SU-DHL-6 (cell line): ENCODE results near the gene IFIT2.

ENCODE experiments used
- H2AFZ ChIP-seq: fragments of 200-600 bp; sonication (generic); 2 replicates; pipeline ENCODE4 v1.6.1; 2014; ENCODE audit warnings: low read depth, mild to moderate bottlenecking, moderate library complexity, mixed read lengths, antibody characterized with exemption, low read length; ENCODE audit not compliant: severe bottlenecking
- H3F3A ChIP-seq: fragments of 200-600 bp; shearing (Covaris generic); 2 replicates; pipeline ENCODE4 v1.6.0; 2016; ENCODE audit warnings: antibody characterized with exemption, mild to moderate bottlenecking; ENCODE audit not compliant: insufficient read depth
- H3K27ac ChIP-seq: fragments of 200-600 bp; sonication (generic); 2 replicates; pipeline ENCODE4 v1.5.1; 2016; ENCODE audit warnings: low read depth, mild to moderate bottlenecking, low read length, moderate library complexity, mixed read lengths
- H3K27me3 ChIP-seq: fragments of 200-600 bp; sonication (generic), shearing (Covaris generic); 2 replicates; pipeline ENCODE4 v1.6.0; 2014; ENCODE audit warnings: mild to moderate bottlenecking, low read length
- H3K36me3 ChIP-seq: fragments of 200-600 bp; sonication (generic); 2 replicates; pipeline ENCODE4 v1.6.1; 2014; ENCODE audit warnings: mild to moderate bottlenecking, low read length, mixed read lengths
- H3K4me2 ChIP-seq: fragments of 300-600, 200-600 bp; shearing (Covaris generic), sonication (generic); 2 replicates; pipeline ENCODE4 v1.6.0; 2014; ENCODE audit warnings: low read length, low read depth, mild to moderate bottlenecking; ENCODE audit not compliant: poor library complexity, severe bottlenecking
- H3K4me3 ChIP-seq: fragments of 200-600 bp; sonication (generic); 2 replicates; pipeline ENCODE4 v1.5.1; 2014; ENCODE audit warnings: antibody characterized with exemption, low read length, mild to moderate bottlenecking, mixed read lengths; ENCODE audit not compliant: insufficient read depth, poor library complexity, severe bottlenecking
- H3K79me2 ChIP-seq: fragments of 200-600 bp; sonication (generic); 2 replicates; pipeline ENCODE4 v1.6.1; 2014; ENCODE audit warnings: mild to moderate bottlenecking, low read length, moderate library complexity; ENCODE audit not compliant: insufficient read depth
- H3K9ac ChIP-seq: fragments of 200-600 bp; sonication (generic); 2 replicates; pipeline ENCODE4 v1.7.0; 2014; ENCODE audit warnings: mild to moderate bottlenecking, low read length
- H3K9me2 ChIP-seq: fragments of 200-600 bp; sonication (generic); replicated peaks from 2 replicates; pipeline ENCODE4 v1.6.1; 2014; ENCODE audit warnings: low read length; ENCODE audit not compliant: insufficient read depth
- H3K9me3 ChIP-seq: fragments of 200-600 bp; sonication (generic); 2 replicates; pipeline ENCODE4 v1.6.1; 2014; ENCODE audit warnings: low read length, mixed read lengths; ENCODE audit not compliant: insufficient read depth
- H4K20me1 ChIP-seq: fragments of 200-600 bp; sonication (generic); 2 replicates; pipeline ENCODE4 v1.6.1; 2014; ENCODE audit warnings: low read depth, mild to moderate bottlenecking, antibody characterized with exemption, low read length, moderate library complexity, mixed read lengths
- EZH2phosphoT487 ChIP-seq: fragments of 200-600 bp; sonication (generic), shearing (Covaris generic); conservative IDR thresholded peaks from 2 replicates; pipeline ENCODE4 v1.6.1; 2018; ENCODE audit warnings: mild to moderate bottlenecking, antibody characterized with exemption, low read length, moderate library complexity, mixed read lengths
- TF ChIP-seq, protein P1 (sequence below): fragments of 200-600 bp; sonication (generic); IDR thresholded peaks from one replicate; pipeline ENCODE4 v1.5.1; 2017; ENCODE audit warnings: antibody characterized with exemption, mild to moderate bottlenecking, low read length, moderate library complexity; ENCODE audit not compliant: insufficient read depth, poor library complexity, severe bottlenecking

Gene IFIT2

GRCh38 chr10:89255793-89256192, 46.1 kb upstream of the IFIT2 start:
- H3K9me2 ChIP-seq, result no peaks in the 10 kb centered on the region

DNA sequence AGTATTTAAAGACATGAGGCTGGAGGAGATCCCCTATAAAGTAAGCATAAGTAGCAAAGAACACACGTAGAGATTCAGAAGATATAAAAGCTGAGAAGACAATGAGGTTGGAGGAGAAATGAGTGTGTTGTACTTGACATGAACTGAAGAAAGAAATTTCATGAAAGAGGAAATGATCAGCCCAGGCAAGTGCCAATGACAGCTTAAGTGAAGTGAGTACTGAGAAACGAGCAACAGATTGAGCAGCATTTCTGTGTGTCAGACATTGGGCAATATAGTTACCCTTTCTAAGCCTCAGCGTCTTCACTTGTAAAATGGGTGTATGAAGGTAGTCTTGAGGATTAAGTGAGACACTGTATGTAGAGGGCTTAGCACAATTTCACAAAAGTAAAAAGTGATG, 45.5 kb upstream of the IFIT2 start:
- Histone ChIP-seq H3K9me3 (peaks cover 10% of the 10 kb centered on the region; the same call in 1 of the 2 replicates), H3K36me3 (no peaks in the 10 kb centered on the region), H3K27ac (no peak overlapping the region), H3K79me2 (no peaks in the 10 kb centered on the region), H2AFZ (no peak overlapping the region), H4K20me1 (no peaks in the 10 kb centered on the region), H3K9ac (no peak overlapping the region), H3F3A (no peaks in the 10 kb centered on the region), H3K27me3 (no peaks in the 10 kb centered on the region), H3K4me3 (no peak overlapping the region), H3K9me2 (no peaks in the 10 kb centered on the region), H3K4me2 (no peak overlapping the region)
- TF ChIP-seq, protein P1, sequence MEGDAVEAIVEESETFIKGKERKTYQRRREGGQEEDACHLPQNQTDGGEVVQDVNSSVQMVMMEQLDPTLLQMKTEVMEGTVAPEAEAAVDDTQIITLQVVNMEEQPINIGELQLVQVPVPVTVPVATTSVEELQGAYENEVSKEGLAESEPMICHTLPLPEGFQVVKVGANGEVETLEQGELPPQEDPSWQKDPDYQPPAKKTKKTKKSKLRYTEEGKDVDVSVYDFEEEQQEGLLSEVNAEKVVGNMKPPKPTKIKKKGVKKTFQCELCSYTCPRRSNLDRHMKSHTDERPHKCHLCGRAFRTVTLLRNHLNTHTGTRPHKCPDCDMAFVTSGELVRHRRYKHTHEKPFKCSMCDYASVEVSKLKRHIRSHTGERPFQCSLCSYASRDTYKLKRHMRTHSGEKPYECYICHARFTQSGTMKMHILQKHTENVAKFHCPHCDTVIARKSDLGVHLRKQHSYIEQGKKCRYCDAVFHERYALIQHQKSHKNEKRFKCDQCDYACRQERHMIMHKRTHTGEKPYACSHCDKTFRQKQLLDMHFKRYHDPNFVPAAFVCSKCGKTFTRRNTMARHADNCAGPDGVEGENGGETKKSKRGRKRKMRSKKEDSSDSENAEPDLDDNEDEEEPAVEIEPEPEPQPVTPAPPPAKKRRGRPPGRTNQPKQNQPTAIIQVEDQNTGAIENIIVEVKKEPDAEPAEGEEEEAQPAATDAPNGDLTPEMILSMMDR, result no peak
- TF ChIP-seq EZH2phosphoT487, result no peak

More at GRCh38 chr10:89255793-89256192, 46.1 kb upstream of the IFIT2 start:
- Histone ChIP-seq H4K20me1 (no peaks in the 10 kb centered on the region), H3K27me3 (no peaks in the 10 kb centered on the region), H3K9ac (no peak overlapping the region), H3F3A (no peaks in the 10 kb centered on the region), H3K4me3 (no peak overlapping the region), H3K4me2 (no peak overlapping the region), H3K27ac (no peak overlapping the region), H3K36me3 (no peaks in the 10 kb centered on the region), H3K9me3 (peaks cover 10% of the 10 kb centered on the region; the same call in 1 of the 2 replicates), H2AFZ (no peak overlapping the region), H3K79me2 (no peaks in the 10 kb centered on the region)
- TF ChIP-seq EZH2phosphoT487, result no peak
- TF ChIP-seq, protein P1, result no peak

GRCh38 chr10:89256962-89257361, 44.9 kb upstream of the IFIT2 start:
- H3F3A ChIP-seq, result no peaks in the 10 kb centered on the region
- no peaks in the 10 kb centered on the region for H4K20me1 ChIP-seq
- no peak overlapping the region for H3K4me2 ChIP-seq
- H3K27ac ChIP-seq, result no peak overlapping the region
- no peak overlapping the region for H3K4me3 ChIP-seq
- H3K9me2 ChIP-seq, result no peaks in the 10 kb centered on the region
- H3K9me3 ChIP-seq, result peaks cover 10% of the 10 kb centered on the region; the same call in 1 of the 2 replicates
- no peak overlapping the region for H2AFZ ChIP-seq
- H3K9ac ChIP-seq, result no peak overlapping the region
- no peaks in the 10 kb centered on the region for H3K79me2 ChIP-seq
- no peaks in the 10 kb centered on the region for H3K27me3 ChIP-seq
- no peak for TF ChIP-seq EZH2phosphoT487
- TF ChIP-seq, protein P1, result no peak
- H3K36me3 ChIP-seq, result no peaks in the 10 kb centered on the region
